Activated CD8-positive, alpha-beta memory T cell treated with anti-CD3 and anti-CD28 coated beads, Interleukin-2, amount 50 U/mL, for 48 hours (primary cell): ENCODE results near the gene ZNF45.
"Not testable (repeated sequence)": the region's sequence is repeated elsewhere in the genome, so short reads cannot be mapped to it uniquely, and the experiment has no call there.

Experiments used
- DNase-seq: peaks from one replicate; pipeline ENCODE4 v3.0.0-alpha.2; 2020

Gene ZNF45

GRCh38 chr19:43910884-43911283, 24.2 kb downstream of the ZNF45 start:
- no peak for DNase-seq

GRCh38 chr19:43908659-43909058, 26.4 kb downstream of the ZNF45 start:
- DNase-seq, result no peak

- DNase-seq, result no peak
These were observed 28.3 kb downstream of the ZNF45 start for GRCh38 chr19:43906774-43907173.

GRCh38 chr19:43905897-43906296, 29.2 kb downstream of the ZNF45 start:
- DNase-seq, result no peak

GRCh38 chr19:43902399-43902798, 32.7 kb downstream of the ZNF45 start:
- DNase-seq, result no peak

GRCh38 chr19:43901395-43902390, 33.4 kb downstream of the ZNF45 start:
- peak; percentile 80 for DNase-seq

GRCh38 chr19:43895727-43896308, 39.3 kb downstream of the ZNF45 start:
- no peak for DNase-seq

- no peak for DNase-seq
These were observed 51.2 kb downstream of the ZNF45 start, which contains the start of gene ZNF404 for GRCh38 chr19:43883864-43884263. Gene ZNF404, minus strand, starts transcription at chr19:43883964.

GRCh38 chr19:43880483-43880882, 54.6 kb downstream of the ZNF45 start:
- DNase-seq, result no peak

- no peak for DNase-seq
These were observed 62.3 kb downstream of the ZNF45 start for GRCh38 chr19:43872547-43873336.

GRCh38 chr19:43866923-43867322, 68.2 kb downstream of the ZNF45 start:
- not testable (repeated sequence) for DNase-seq
